ENCODE data around the gene EIF5B.

DNA sequence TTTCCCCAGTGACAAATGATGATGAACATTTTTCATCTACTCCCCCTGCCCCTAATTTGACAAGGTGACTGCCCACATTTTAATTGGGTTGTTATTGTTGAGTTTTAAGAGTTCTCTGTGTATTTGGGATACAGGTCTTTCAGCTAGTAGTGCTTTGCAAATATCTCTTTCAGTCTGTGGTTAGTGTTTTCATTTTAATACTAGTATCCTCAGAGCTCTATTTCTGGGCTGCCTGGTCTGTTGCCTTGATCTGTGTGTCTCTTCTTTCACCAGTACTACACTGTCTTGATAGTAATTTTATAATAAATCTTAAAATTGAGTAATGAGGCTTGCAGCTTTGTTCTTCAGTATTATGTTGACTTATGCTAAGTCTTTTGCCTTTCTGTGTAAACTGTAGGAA lies 19.7 kb downstream of the EIF5B start:
- TF ChIP-seq POLR2A (IDR thresholded peaks at IDR 0.05) = no peak
- TF ChIP-seq, protein P1, sequence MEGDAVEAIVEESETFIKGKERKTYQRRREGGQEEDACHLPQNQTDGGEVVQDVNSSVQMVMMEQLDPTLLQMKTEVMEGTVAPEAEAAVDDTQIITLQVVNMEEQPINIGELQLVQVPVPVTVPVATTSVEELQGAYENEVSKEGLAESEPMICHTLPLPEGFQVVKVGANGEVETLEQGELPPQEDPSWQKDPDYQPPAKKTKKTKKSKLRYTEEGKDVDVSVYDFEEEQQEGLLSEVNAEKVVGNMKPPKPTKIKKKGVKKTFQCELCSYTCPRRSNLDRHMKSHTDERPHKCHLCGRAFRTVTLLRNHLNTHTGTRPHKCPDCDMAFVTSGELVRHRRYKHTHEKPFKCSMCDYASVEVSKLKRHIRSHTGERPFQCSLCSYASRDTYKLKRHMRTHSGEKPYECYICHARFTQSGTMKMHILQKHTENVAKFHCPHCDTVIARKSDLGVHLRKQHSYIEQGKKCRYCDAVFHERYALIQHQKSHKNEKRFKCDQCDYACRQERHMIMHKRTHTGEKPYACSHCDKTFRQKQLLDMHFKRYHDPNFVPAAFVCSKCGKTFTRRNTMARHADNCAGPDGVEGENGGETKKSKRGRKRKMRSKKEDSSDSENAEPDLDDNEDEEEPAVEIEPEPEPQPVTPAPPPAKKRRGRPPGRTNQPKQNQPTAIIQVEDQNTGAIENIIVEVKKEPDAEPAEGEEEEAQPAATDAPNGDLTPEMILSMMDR (IDR thresholded peaks at IDR 0.05) = no peak

Measured in ovary (tissue), 3 donors.